Esophagus (tissue), 2 donors: ENCODE measurements around the gene PARP1. TPM values are rescaled to one million over a fixed set of nuclear protein-coding genes. Genes with fewer than 3 reads are reported as not detected.
"Not testable (repeated sequence)": the region's sequence is repeated elsewhere in the genome, so short reads cannot be mapped to it uniquely, and the experiment has no call there.

Experiments used
- H3K27ac ChIP-seq, 2 donors: one replicate each; pipeline ENCODE4 v1.5.1; 2013; ENCODE audit warnings: low read depth in 2 of 2, mild to moderate bottlenecking in 2 of 2, inconsistent platforms in 1 of 2, low read length in 1 of 2, moderate library complexity in 1 of 2
- H3K27me3 ChIP-seq, 2 donors: one replicate each; pipeline ENCODE4 v1.6.1; 2013; ENCODE audit warnings: low read length in 2 of 2, control low read depth in 1 of 2, mild to moderate bottlenecking in 1 of 2; ENCODE audit not compliant: insufficient read depth in 2 of 2, control insufficient read depth in 1 of 2
- H3K36me3 ChIP-seq, 2 donors: one replicate each; pipeline ENCODE4 v1.6.1; 2013; ENCODE audit warnings: low read length in 1 of 2; ENCODE audit not compliant: control insufficient read depth in 2 of 2, insufficient read depth in 2 of 2
- H3K4me1 ChIP-seq, 2 donors: one replicate each; pipeline ENCODE4 v1.6.1; 2013; ENCODE audit warnings: low read length in 1 of 2; ENCODE audit not compliant: control insufficient read depth in 2 of 2, insufficient read depth in 2 of 2
- H3K4me3 ChIP-seq, 2 donors: one replicate each; pipeline ENCODE4 v1.5.1; 2013; ENCODE audit warnings: low read length in 2 of 2, mild to moderate bottlenecking in 2 of 2, low read depth in 1 of 2, moderate library complexity in 1 of 2
- H3K9me3 ChIP-seq, 2 donors: one replicate each; pipeline ENCODE4 v1.6.1; 2013; ENCODE audit warnings: mild to moderate bottlenecking in 2 of 2, low read depth in 1 of 2, low read length in 1 of 2, moderate library complexity in 1 of 2; ENCODE audit not compliant: control insufficient read depth in 2 of 2, insufficient read depth in 1 of 2
- WGBS, 2 donors: extraction: QIAGEN DNeasy Blood & Tissue Kit; methylation state at CpG; one replicate each; pipeline ENCODE4 v1.1.7; 2013; 5-methylcytosine and 5-hydroxymethylcytosine counted together
- polyA plus RNA-seq, 2 donors: library from polyadenylated mRNA; stranded (reverse); fragments of 200-250 nt; gene quantifications; one replicate each; pipeline ENCODE4 v1.2.3, GENCODE V29; 2013
- donor health status: healthy with polysubstance abuse.
- donor health status: Bipolar disorder and iron deficiency.

PARP1 gene
- polyA plus RNA-seq, 2 donors, result 10.6 to 29.0 TPM

DNA sequence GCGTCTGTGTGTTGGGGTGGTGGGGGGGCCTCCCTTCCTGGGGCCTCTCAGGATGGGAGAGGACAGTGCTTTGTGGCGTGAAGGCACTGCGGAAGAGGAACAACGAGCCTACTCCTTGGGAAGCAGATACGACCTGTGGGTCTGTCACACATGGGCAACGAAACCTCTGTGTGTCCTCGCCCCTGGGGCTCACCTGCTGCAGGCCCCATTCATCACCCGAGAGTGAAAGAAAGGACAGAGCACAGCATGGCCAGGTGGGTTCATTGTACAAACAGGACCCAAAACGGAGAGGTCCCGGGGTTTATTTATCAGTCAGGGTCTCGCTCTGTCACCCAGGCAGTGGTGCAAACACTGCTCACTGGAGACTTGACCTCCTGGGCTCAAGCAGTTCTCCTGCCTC lies 58.8 kb downstream of the PARP1 start:
- Histone ChIP-seq H3K4me1 (peaks cover 0 to 2% of the 10 kb centered on the region in 2 donors), H3K27ac (no peak overlapping the region), H3K36me3 (no peaks in the 10 kb centered on the region), H3K9me3 (no peaks in the 10 kb centered on the region), H3K27me3 (no peaks in the 10 kb centered on the region), H3K4me3 (no peak overlapping the region)
- WGBS, 2 donors, result 83 to 85% methylated on average over 11 of the region's 11 CpGs

DNA sequence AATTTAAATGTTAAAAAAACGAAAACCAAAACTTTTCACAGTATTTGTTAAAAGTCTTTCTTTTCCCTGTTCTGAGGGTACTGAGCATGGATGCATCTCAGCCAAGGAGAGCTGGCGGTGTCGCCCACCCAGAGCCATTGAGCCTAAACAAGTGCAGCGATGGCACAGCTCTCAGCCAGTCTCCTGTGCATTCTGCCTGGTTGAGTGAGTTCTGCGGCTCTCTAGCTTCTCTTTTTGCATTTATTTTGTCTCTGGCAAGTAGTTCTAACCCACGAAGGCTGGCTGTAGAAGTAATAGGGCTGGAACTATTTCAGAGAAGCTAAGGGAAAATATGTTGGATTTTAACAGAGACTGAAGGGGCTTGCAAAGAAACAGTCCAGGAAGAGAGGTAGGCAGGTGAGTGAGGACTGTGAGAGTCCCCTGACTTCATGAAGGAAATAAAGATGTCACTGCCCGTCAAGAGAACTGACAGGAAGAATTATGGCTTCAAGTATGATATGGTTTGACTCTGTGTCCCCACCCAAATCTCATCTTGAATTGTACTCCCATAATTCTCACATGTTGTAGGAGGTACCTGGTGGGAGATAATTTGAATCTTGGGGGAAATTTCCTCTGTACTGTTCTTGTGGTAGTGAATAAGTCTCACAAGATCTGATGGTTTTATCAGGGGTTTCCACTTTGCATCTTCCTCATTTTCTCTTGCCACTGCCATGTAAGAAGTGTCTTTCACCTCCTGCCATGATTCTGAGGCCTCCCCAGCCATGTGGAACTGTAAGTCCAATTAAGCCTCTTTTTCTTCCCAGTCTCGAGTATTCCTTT lies 63.2 kb downstream of the PARP1 start:
- 73 to 75% methylated on average over 8 of the region's 8 CpGs for WGBS, 2 donors
- H3K4me1 ChIP-seq, result no peaks in the 10 kb centered on the region
- H3K36me3 ChIP-seq, result no peaks in the 10 kb centered on the region
- H3K27ac ChIP-seq, result no peak overlapping the region
- H3K27me3 ChIP-seq, result no peaks in the 10 kb centered on the region
- H3K4me3 ChIP-seq, result no peak overlapping the region
- H3K9me3 ChIP-seq, result no peaks in the 10 kb centered on the region

GRCh38 chr1:226342656-226343055 lies 65.2 kb downstream of the PARP1 start:
- WGBS, 2 donors, result 67 to 75% methylated on average over 2 of the region's 2 CpGs
- Histone ChIP-seq H3K4me1 (no peaks in the 10 kb centered on the region), H3K27ac (no peak overlapping the region), H3K36me3 (no peaks in the 10 kb centered on the region), H3K27me3 (no peaks in the 10 kb centered on the region), H3K9me3 (no peaks in the 10 kb centered on the region), H3K4me3 (no peak overlapping the region)

DNA sequence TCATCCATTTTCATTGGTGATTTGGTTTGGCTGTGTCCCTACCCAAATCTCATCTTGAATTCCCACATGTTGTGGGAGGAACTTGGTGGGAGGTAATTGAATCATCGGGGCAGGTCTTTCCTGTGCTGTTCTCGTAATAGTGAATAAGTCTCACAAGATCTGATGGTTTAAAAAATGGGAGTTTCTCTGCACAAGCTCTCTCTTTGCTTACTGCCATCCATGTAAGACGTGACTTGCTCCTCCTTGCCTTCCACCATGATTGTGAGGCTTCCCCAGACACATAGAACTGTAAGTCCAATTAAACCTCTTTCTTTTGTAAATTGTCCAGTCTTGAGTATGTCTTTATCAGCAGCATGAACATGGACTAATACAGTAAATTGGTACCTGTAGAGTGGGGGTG lies 67.8 kb downstream of the PARP1 start:
- H3K9me3 ChIP-seq, H3K4me1 ChIP-seq, H3K27me3 ChIP-seq, H3K27ac ChIP-seq, H3K4me3 ChIP-seq, H3K36me3 ChIP-seq: not testable (repeated sequence)
- WGBS, 2 donors, result 88 to 90% methylated on average over 3 of the region's 3 CpGs

DNA sequence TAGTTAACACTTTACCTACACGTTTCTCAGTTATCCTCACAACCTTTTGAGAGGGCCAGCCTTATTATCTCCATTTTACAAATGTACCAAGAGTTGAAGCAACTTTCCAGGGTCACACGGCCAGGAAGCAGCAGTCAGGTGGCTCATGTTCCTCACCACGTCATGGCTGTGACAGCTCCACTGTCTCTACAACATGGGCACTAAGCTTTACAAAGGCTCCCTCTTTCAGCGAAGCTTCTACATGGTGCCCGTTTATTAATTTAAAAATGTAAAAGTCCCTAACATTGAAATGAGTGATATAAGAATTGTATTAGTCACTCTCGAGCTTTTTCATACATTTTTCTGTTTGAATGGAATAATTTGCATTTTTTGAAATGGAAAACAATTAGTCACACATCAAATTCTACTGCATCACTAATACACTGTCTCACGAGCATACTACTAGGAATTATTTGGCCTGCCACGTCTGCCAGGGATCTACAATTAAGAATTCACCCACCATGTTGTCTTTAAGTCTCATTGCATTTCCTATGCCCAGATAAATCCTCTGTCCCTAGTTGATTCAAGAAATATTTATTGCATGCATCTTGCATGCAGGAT lies 70.5 kb downstream of the PARP1 start:
- peaks cover 0 to 2% of the 10 kb centered on the region in 2 donors for H3K4me1 ChIP-seq
- WGBS, 2 donors, result 64 to 67% methylated on average over 8 of the region's 8 CpGs
- no peak overlapping the region for H3K4me3 ChIP-seq
- H3K36me3 ChIP-seq, result no peaks in the 10 kb centered on the region
- no peaks in the 10 kb centered on the region for H3K9me3 ChIP-seq
- no peaks in the 10 kb centered on the region for H3K27me3 ChIP-seq
- no peak overlapping the region for H3K27ac ChIP-seq

DNA sequence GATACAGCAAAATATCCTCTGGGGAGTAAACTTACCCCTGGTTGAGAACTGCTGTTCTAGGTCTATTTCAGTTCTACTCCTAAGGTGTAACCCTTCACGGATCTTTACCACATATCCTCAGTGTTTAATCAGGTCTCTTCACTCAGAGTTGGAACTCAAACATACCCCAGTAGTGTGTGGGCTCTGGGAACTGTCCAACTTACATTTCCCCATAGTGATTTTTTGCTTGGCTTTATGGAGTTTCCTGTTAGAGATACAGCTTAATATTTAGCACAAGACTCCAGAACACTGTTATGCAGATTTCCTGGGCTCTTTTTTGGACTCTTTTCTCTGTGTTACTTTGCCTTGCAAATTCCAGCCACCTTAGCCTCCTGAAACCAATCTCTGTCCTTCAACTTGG lies 72.2 kb downstream of the PARP1 start:
- Histone ChIP-seq H3K9me3 (no peaks in the 10 kb centered on the region), H3K4me1 (peaks cover 0 to 2% of the 10 kb centered on the region in 2 donors), H3K4me3 (no peak overlapping the region), H3K36me3 (no peaks in the 10 kb centered on the region), H3K27ac (no peak overlapping the region), H3K27me3 (no peaks in the 10 kb centered on the region)
- 67 to 71% methylated on average over 1 of the region's 1 CpG for WGBS, 2 donors

DNA sequence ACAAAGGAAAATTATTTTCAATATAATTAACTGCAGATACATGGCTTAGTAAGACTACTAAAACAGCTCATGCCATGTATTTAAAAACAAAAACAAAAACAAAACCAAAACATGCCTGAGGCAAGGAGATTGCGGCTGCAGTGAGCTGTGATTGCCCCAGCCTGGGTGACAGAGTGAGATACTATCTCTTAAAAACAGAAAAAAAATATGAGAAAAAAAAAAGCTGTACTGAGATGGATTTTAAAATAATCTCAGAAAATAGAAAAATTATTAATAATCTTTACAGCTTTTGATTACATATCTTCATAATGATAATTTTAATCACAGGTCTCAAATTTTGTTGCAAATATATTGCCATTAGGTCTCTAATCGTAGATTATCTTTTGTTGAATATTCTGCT lies 74.9 kb downstream of the PARP1 start:
- H3K4me3 ChIP-seq, result no peak overlapping the region
- peaks cover 0 to 2% of the 10 kb centered on the region in 2 donors for H3K4me1 ChIP-seq
- H3K27me3 ChIP-seq, result no peaks in the 10 kb centered on the region
- H3K27ac ChIP-seq, result no peak overlapping the region
- WGBS, 2 donors, result 43 to 49% methylated on average over 2 of the region's 2 CpGs
- no peaks in the 10 kb centered on the region for H3K9me3 ChIP-seq
- H3K36me3 ChIP-seq, result no peaks in the 10 kb centered on the region

DNA sequence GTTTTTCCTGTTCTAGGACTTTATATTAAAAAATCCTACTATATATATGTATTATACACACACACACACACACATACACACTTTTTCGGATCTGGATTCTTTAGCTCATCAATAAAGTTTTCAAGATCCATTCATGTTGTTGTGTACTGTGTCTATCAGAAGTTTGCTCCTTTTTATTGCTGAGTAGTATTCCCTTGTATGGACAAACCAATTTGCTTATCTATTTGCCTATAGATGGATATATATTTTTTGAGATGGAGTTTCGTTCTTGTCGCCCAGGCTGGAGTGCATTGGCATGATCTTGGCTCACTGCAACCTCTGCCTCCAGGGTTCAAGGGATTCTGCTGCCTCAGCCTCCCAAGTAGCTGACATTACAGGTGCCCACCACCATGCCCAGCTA lies 78.7 kb downstream of the PARP1 start:
- Histone ChIP-seq H3K27me3 (no peaks in the 10 kb centered on the region), H3K4me1 (peaks cover 0 to 2% of the 10 kb centered on the region in 2 donors), H3K27ac (no peak overlapping the region), H3K4me3 (no peak overlapping the region), H3K9me3 (no peaks in the 10 kb centered on the region), H3K36me3 (no peaks in the 10 kb centered on the region)
- WGBS, 2 donors, result 96 to 97% methylated on average over 3 of the region's 3 CpGs

- Histone ChIP-seq H3K4me3 (no peak overlapping the region), H3K9me3 (no peaks in the 10 kb centered on the region), H3K27me3 (no peaks in the 10 kb centered on the region), H3K27ac (no peak overlapping the region), H3K4me1 (no peaks in the 10 kb centered on the region), H3K36me3 (no peaks in the 10 kb centered on the region)
- WGBS, 2 donors, result 61 to 72% methylated on average over 2 of the region's 2 CpGs
These were observed 80.1 kb downstream of the PARP1 start for GRCh38 chr1:226327761-226328162.

GRCh38 chr1:226325178-226325577 lies 82.7 kb downstream of the PARP1 start:
- no peak overlapping the region for H3K4me3 ChIP-seq
- H3K27ac ChIP-seq, result no peak overlapping the region
- no peaks in the 10 kb centered on the region for H3K27me3 ChIP-seq
- H3K4me1 ChIP-seq, result no peaks in the 10 kb centered on the region
- H3K36me3 ChIP-seq, result no peaks in the 10 kb centered on the region
- 36 to 45% methylated on average over 1 of the region's 1 CpG for WGBS, 2 donors
- no peaks in the 10 kb centered on the region for H3K9me3 ChIP-seq
